Epithelial cell of proximal tubule (primary cell): ENCODE results near the gene EIF4E1B. TPM values are rescaled to one million over a fixed set of nuclear protein-coding genes. Genes with fewer than 3 reads are reported as not detected.

Source experiments
- DNase-seq: peaks from one replicate; pipeline ENCODE4 v3.0.0-alpha.2; 2011; ENCODE audit warnings: low read depth
- H3K4me3 ChIP-seq: 2 replicates; pipeline ENCODE4 v1.5.1; 2011; ENCODE audit warnings: low read depth, mild to moderate bottlenecking, low read length
- CTCF ChIP-seq: conservative IDR thresholded peaks from 2 replicates; pipeline ENCODE4 v1.5.1; 2012; ENCODE audit warnings: low read depth, mild to moderate bottlenecking, low read length
- total RNA-seq: library from RNA; depleted of rRNA; stranded (reverse); fragments of >200 nt; gene quantifications from 2 replicates; pipeline ENCODE4 v1.2.3, GENCODE V29; 2015

The EIF4E1B gene
- total RNA-seq, 1 donor from 2014 or later, result not detected

DNA sequence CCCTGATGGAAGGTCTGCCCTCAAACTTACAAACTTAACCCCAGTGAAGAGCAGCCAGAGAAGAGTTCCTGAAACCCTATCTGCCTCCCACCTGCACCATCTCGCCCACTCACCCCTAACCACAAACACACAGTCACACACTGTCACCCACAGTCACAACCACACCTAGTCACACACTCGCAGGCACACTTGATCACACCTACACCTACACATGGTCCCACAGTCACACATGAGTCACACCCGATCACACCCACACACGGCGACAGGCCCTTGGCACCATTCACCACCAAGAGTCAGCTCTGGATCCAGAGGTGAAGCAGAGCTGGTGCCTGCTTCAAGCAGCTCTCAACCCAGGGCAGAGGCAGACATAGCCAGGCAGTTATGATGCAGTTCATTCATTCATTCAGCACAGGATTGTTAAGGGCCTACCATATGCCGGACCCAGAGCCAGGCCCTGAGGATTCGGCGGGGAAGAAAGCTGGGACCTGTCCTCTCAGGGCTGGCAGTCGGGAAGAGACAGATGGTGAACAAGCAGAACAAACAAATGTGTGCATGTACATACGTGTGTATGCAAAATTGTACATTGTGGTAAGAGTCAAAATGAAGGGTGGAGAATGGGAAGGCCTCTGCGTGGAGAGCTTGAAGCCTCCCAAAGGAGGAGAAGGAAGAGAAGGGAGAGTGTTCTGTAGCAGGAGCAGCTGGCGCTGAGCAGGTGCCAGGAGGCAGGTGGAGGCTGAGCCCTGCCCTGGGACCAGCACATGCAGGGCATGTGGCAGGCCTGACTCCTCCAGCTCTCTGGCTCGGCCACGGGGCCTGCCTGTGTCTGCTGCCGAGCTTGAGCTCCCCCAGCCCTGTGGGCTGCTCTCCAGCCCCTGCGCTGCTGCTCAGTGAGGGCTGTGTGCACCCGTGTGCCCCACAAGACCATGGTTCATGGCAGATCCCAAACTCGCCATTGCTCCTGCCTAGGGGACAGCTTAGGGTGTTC lies 23.2 kb downstream of the EIF4E1B start:
- H3K4me3 ChIP-seq, result no peak overlapping the region
- no peak for TF ChIP-seq CTCF
- DNase-seq, result no peak

DNA sequence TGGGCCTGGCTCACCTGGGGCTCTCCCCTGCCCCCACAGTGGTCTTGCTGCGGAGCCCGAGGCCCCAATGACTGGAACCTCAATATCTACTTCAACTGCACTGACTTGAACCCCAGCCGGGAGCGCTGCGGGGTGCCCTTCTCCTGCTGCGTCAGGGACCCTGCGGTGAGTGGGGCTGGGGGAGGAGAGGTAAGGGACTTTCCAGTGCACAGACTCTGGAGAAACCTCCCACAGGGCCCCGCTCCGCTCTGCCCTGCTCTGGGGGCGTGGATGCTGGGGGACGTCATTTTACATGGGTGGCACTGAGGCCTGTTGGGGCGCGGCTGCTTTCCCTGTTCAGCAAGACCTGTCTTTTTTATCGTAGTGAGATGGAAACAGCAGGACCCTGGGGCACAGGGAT lies 24.4 kb downstream of the EIF4E1B start:
- DNase-seq, result no peak
- no peak overlapping the region for H3K4me3 ChIP-seq
- no peak for TF ChIP-seq CTCF

- no peak for DNase-seq
- no peak for TF ChIP-seq CTCF
- H3K4me3 ChIP-seq, result no peak overlapping the region
Measured at GRCh38 chr5:176656467-176656990, 26.1 kb downstream of the EIF4E1B start.

- TF ChIP-seq CTCF, result peak; percentile 83
- H3K4me3 ChIP-seq, result no peak overlapping the region
- DNase-seq, result no peak
Measured at GRCh38 chr5:176658007-176658599, 27.6 kb downstream of the EIF4E1B start.

DNA sequence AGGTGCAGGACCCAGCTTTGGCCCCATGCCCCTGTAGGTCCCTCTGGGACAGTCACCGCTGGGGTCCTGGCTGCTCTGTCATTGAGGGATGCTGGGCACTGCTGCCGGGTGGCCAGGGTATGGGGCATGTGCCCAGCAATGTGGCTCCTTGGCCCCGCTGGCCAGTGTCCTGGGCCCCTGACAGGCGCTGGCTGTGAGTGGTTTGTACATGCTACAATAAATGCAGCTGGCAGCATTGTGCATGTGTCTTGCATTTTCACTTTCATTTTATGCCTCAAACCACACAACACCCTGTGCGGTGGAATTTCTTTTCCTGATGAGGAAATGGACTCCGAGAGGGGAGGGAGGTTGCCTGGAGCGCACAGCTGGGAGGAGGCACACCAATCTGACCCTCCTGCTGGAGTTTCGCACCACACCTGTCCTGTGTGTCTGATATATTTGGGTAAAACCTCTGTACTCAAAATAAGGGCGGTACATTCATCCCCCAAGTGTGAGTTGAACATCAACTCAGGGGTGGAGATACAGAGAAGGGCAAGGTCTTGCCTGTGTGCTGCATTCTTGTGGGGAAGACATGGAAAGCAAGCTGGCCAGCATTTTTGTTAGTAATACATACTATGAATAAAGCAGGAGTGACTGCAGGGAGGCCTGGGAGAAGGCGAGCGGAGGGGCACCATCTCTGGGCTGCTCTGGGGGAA lies 28.5 kb downstream of the EIF4E1B start:
- DNase-seq, result no peak
- TF ChIP-seq CTCF, result no peak
- H3K4me3 ChIP-seq, result no peak overlapping the region

DNA sequence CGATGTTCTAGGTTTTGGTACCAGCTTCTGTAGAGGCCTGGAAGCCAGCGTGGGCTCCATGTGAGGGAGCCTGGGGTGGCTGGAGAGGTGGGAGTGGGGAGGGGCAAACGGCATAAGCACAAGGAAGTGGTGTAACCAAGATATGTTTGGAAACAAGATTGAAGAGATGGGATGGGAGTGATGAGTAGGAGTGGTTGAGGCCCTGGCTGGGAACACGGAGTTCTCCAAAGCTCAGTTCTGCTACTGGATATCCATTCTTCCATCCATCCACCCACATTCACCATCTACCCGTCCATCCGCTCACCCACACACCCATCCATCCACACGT lies 29.0 kb downstream of the EIF4E1B start:
- DNase-seq, result no peak
- no peak overlapping the region for H3K4me3 ChIP-seq
- TF ChIP-seq CTCF, result no peak
